Progenitor cell of endocrine pancreas (in vitro differentiated cells): ENCODE measurements around the gene LRFN5. TPM values are rescaled to one million over a fixed set of nuclear protein-coding genes. Genes with fewer than 3 reads are reported as not detected.

Experiments used
- DNase-seq: peaks from one replicate; pipeline ENCODE4 v3.0.0; 2021; ENCODE audit warnings: low spot score; ENCODE audit not compliant: unreplicated experiment
- H3K27ac Mint-ChIP-seq: 2 replicates; pipeline ENCODE4 v1.8.0; 2021; ENCODE audit warnings: mild to moderate bottlenecking, moderate library complexity, mixed read lengths
- H3K27me3 Mint-ChIP-seq: 2 replicates; pipeline ENCODE4 v1.8.0; 2021; ENCODE audit warnings: mixed read lengths
- H3K36me3 Mint-ChIP-seq: 2 replicates; pipeline ENCODE4 v1.8.0; 2022; ENCODE audit warnings: mixed read lengths; ENCODE audit not compliant: insufficient read depth
- H3K4me1 Mint-ChIP-seq: 2 replicates; pipeline ENCODE4 v1.8.0; 2021; ENCODE audit warnings: low read depth, mixed read lengths
- H3K4me3 Mint-ChIP-seq: 2 replicates; pipeline ENCODE4 v1.8.0; 2021; ENCODE audit warnings: low read depth, mild to moderate bottlenecking, moderate library complexity, mixed read lengths
- H3K9me3 Mint-ChIP-seq: 2 replicates; pipeline ENCODE4 v1.8.0; 2021; ENCODE audit warnings: low read depth, mixed read lengths
- total RNA-seq: library from RNA; stranded (reverse); gene quantifications from 2 replicates; pipeline ENCODE4 v1.2.1, GENCODE V29; 2021
- TF ChIP-seq, protein P1 (sequence below): fragments of 200-600 bp; sonication (generic); IDR thresholded peaks from one replicate; pipeline ENCODE4 v1.5.0; 2021; ENCODE audit warnings: antibody characterized with exemption, mild to moderate bottlenecking; ENCODE audit not compliant: unreplicated experiment

Gene LRFN5
- total RNA-seq, 1 donor from 2014 or later: 0.46 TPM

DNA sequence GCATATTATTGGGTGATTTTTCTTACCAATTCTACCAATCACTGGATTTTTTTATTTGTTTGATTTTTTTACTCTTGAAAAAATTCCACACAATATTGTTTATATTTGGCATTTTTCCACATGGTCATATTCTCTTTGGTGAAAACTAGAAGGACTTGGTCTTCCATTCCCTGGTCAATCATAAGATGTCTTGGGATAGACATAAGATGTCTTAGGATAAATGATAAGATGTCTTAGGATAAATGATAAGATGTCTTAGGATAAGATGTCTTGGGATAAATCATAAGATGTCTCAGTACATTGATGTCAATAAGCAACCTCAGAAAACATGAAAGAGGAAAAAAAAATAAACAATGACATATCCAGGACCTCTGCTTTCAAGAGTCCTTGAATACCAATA is 309.1 kb downstream of the LRFN5 start:
- Mint-ChIP-seq H3K36me3 (no peaks in the 10 kb centered on the region), H3K27me3 (no peaks in the 10 kb centered on the region), H3K4me1 (no peaks in the 10 kb centered on the region), H3K4me3 (no peak overlapping the region), H3K9me3 (no peaks in the 10 kb centered on the region), H3K27ac (no peak overlapping the region)
- TF ChIP-seq, protein P1, sequence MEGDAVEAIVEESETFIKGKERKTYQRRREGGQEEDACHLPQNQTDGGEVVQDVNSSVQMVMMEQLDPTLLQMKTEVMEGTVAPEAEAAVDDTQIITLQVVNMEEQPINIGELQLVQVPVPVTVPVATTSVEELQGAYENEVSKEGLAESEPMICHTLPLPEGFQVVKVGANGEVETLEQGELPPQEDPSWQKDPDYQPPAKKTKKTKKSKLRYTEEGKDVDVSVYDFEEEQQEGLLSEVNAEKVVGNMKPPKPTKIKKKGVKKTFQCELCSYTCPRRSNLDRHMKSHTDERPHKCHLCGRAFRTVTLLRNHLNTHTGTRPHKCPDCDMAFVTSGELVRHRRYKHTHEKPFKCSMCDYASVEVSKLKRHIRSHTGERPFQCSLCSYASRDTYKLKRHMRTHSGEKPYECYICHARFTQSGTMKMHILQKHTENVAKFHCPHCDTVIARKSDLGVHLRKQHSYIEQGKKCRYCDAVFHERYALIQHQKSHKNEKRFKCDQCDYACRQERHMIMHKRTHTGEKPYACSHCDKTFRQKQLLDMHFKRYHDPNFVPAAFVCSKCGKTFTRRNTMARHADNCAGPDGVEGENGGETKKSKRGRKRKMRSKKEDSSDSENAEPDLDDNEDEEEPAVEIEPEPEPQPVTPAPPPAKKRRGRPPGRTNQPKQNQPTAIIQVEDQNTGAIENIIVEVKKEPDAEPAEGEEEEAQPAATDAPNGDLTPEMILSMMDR: no peak
- no peak for DNase-seq

DNA sequence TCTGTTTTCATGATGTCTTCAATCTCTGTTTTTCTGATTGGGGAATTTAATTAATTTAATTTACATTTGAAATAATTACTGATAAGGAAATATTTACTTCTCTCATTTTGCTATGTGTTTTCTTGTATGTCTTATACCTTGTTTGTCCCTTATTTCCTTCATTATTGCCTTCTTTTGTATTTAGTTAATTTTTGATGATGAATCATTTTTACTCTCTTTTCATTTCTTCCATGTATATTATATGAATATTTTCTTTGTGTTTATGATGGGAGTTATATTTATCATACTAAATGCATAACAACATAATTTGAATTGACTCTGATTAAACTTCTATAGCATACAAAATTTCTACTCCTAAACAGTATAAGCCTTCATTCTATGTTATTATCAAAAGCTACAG is 309.6 kb downstream of the LRFN5 start:
- no peaks in the 10 kb centered on the region for H3K27me3 Mint-ChIP-seq
- no peaks in the 10 kb centered on the region for H3K4me1 Mint-ChIP-seq

DNA sequence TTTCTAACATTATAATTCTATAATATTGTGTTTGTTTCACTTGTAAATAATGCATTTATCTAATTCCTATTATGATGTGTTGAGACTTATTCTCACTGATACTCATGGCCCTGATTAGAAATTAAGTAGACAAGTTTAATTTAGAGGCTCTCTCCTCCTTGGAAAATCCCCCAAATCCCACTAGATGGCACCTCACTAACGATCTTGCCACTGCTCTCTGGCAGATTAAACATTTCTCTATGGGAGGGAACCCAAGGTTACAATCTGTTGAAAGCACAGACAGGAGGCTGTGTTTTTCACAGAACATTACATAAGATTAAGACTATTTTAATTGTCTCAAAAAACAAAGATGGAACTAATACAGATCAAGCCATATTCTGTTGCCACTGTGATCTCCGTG is 318.7 kb downstream of the LRFN5 start:
- TF ChIP-seq, protein P1: peak; percentile 42
- Mint-ChIP-seq H3K27me3 (no peaks in the 10 kb centered on the region), H3K36me3 (no peaks in the 10 kb centered on the region), H3K4me1 (peaks cover 2% of the 10 kb centered on the region), H3K4me3 (no peak overlapping the region), H3K27ac (no peak overlapping the region), H3K9me3 (no peaks in the 10 kb centered on the region)
- DNase-seq: no peak

More for the DNA sequence above, 309.6 kb downstream of the LRFN5 start:
- H3K9me3 Mint-ChIP-seq: no peaks in the 10 kb centered on the region
- DNase-seq: no peak
- no peak overlapping the region for H3K27ac Mint-ChIP-seq
- TF ChIP-seq, protein P1: no peak
- H3K4me3 Mint-ChIP-seq: no peak overlapping the region
- no peaks in the 10 kb centered on the region for H3K36me3 Mint-ChIP-seq

DNA sequence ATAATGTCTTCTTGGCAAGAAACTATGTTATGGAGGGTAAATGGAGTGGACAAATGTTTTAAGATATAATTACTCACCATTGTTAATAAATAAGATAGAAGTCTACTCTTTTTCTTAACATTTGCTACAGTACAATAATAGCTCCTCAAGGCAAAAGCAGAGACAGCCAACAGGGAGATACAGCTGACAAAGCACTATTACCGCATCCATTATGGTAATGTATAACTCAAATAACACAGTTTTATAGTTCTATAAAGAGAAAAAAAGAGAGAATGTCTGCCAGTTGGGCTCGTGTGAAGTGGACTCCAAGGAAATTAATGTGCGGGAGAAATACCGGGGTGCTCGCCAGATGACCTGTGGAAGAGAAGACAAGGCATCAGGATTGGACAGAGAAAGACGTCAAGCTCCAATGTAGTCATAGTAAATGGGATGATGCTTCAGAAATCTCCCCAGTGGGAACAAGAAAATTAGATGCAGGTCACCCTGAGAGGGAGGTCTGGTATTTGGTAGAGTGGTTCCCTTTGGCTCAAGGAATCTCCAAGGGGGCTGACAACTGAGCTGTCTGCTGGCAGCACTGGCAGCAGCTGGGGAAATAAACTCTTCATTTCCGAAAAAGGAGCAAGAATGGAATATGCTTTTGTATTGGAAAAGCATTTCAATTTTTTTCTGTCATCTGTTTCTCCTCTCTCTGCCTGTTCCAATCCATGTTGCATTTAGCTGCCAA is 343.9 kb downstream of the LRFN5 start:
- H3K27me3 Mint-ChIP-seq: no peaks in the 10 kb centered on the region

More for the DNA sequence above, 343.9 kb downstream of the LRFN5 start:
- no peak for DNase-seq
- Mint-ChIP-seq H3K4me3 (no peak overlapping the region), H3K36me3 (no peaks in the 10 kb centered on the region), H3K4me1 (no peaks in the 10 kb centered on the region), H3K9me3 (no peaks in the 10 kb centered on the region), H3K27ac (no peak overlapping the region)
- TF ChIP-seq, protein P1: no peak
